ENCODE measurements around the gene NR1D1. TPM values are rescaled to one million over a fixed set of nuclear protein-coding genes. Genes with fewer than 3 reads are reported as not detected.

The NR1D1 gene
- total RNA-seq, 4 donors from 2014 or later = 3.4 to 9.9 (median 5.1) TPM

GRCh38 chr17:40068129-40068581 lies 32.2 kb downstream of the NR1D1 start:
- DNase-seq = peak in 1 of 2 donors; percentile 31
- Histone ChIP-seq H3K27ac (peak overlapping the region; percentile 92 to 94 (median 93)), H3K27me3 (no peaks in the 10 kb centered on the region), H3K36me3 (no peaks in the 10 kb centered on the region), H3K4me1 (peaks cover 80 to 85% of the 10 kb centered on the region in 2 donors), H3K9me3 (no peaks in the 10 kb centered on the region), H3K4me3 (replicated peaks in 1 of 3) (no peak overlapping the region)
- intact Hi-C loops (cut with DNase I) = loop anchor here (10.0 kb wide), 1 partner anchor 97 kb away; no protein-coding TSS in a partner anchor
- TF ChIP-seq POLR2A (IDR thresholded peaks at IDR 0.05) (no peak), CTCF (IDR thresholded peaks at IDR 0.05) (no peak)
- WGBS, 2 donors = 24 to 54% methylated on average over 2 to 3 of the region's 4 CpGs

- H3K4me1 ChIP-seq = peaks cover 76 to 81% of the 10 kb centered on the region in 2 donors
- WGBS, 2 donors = 88 to 97% methylated on average over 7 of the region's 7 CpGs
Measured at GRCh38 chr17:40067710-40068109, 32.7 kb downstream of the NR1D1 start.

GRCh38 chr17:40065769-40066510 lies 34.4 kb downstream of the NR1D1 start:
- no peaks in the 10 kb centered on the region for H3K9me3 ChIP-seq
- no peaks in the 10 kb centered on the region for H3K36me3 ChIP-seq
- 55 to 56% methylated on average over 9 to 10 of the region's 11 CpGs for WGBS, 2 donors
- H3K27ac ChIP-seq = peak overlapping the region; percentile 95 to 98 (median 98)
- peak overlapping the region in 1 of 3 donors; percentile 99 for H3K4me3 ChIP-seq (replicated peaks in 1 of 3)
- no peaks in the 10 kb centered on the region for H3K27me3 ChIP-seq
- peak; percentile 54 to 59 for DNase-seq
- intact Hi-C loops (cut with DNase I) = loop anchor here (10.0 kb wide), 1 partner anchor 99 kb away; no protein-coding TSS in a partner anchor
- H3K4me1 ChIP-seq = peaks cover 58 to 70% of the 10 kb centered on the region in 2 donors
- TF ChIP-seq CTCF (IDR thresholded peaks at IDR 0.05) = no peak
- TF ChIP-seq POLR2A (IDR thresholded peaks at IDR 0.05) = no peak

More at GRCh38 chr17:40067710-40068109, 32.7 kb downstream of the NR1D1 start:
- TF ChIP-seq POLR2A (IDR thresholded peaks at IDR 0.05) (no peak), CTCF (IDR thresholded peaks at IDR 0.05) (no peak)
- H3K4me3 ChIP-seq (replicated peaks in 1 of 3) = no peak overlapping the region
- H3K27me3 ChIP-seq = no peaks in the 10 kb centered on the region
- H3K36me3 ChIP-seq = no peaks in the 10 kb centered on the region
- H3K27ac ChIP-seq = peak overlapping the region; percentile 92 to 94 (median 93)
- no peak for DNase-seq
- no peaks in the 10 kb centered on the region for H3K9me3 ChIP-seq
- intact Hi-C loops (cut with DNase I) = loop anchor here (10.0 kb wide), 1 partner anchor 97 kb away; no protein-coding TSS in a partner anchor

GRCh38 chr17:40064971-40065768 lies 35.2 kb downstream of the NR1D1 start:
- peak; percentile 57 to 62 for DNase-seq
- WGBS, 2 donors = 9 to 10% methylated on average over 8 to 10 of the region's 10 CpGs

More at GRCh38 chr17:40064971-40065768, 35.2 kb downstream of the NR1D1 start:
- TF ChIP-seq POLR2A (IDR thresholded peaks at IDR 0.05) (peak in 1 of 2 donors; percentile 18), CTCF (IDR thresholded peaks at IDR 0.05) (no peak)
- H3K27me3 ChIP-seq = no peaks in the 10 kb centered on the region
- intact Hi-C loops (cut with DNase I) = loop anchor here (5.0 to 10.0 kb wide), 2 partner anchors 32 to 100 kb away; no protein-coding TSS in a partner anchor
- H3K36me3 ChIP-seq = no peaks in the 10 kb centered on the region
- H3K4me1 ChIP-seq = peaks cover 50 to 62% of the 10 kb centered on the region in 2 donors
- peak overlapping the region in 1 of 3 donors; percentile 99 for H3K4me3 ChIP-seq (replicated peaks in 1 of 3)
- peak overlapping the region; percentile 95 to 98 (median 98) for H3K27ac ChIP-seq
- H3K9me3 ChIP-seq = no peaks in the 10 kb centered on the region
